ENCODE results near the gene EPAS1. TPM values are rescaled to one million over a fixed set of nuclear protein-coding genes. Genes with fewer than 3 reads are reported as not detected.

EPAS1 gene
- total RNA-seq: 100 to 1,000 TPM; 101 to 232 (median 170) TPM
- long read RNA-seq, partial matches to known transcripts: 1 of 6 reads
- long read RNA-seq, other reads (novel, unspliced or antisense): 5 of 6 reads

DNA sequence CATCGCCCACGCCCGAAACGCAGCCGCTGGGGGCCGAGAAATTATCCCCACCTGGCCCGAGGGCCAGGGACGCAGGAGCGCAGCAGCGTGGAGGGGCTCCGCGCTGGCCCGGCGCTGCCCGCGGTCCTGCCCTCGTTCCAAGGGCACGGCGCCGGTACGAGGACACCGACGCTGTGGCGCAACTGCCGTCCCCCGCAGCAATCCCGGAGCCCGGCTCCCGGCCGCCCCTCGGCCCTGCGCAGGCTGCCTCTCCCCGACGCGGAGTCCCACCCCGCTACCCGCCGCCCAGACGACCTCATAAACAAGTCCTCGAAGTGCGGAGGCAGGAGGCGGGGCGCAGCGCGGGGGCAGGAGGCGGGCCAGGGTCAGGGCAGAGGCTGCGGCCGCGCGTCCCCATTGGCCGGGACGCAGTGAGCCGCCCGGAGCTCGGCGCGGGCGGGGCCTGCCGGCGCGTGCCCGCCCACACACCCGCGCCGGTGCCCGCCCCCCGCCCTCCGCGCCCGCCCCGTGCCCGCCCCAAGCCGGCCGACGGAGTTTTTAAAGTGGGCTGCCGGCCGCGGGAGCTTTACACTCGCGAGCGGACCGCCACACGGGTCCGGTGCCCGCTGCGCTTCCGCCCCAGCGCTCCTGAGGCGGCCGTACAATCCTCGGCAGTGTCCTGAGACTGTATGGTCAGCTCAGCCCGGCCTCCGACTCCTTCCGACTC lies at the start of gene EPAS1:
EPAS1 (plus strand) TSS at position 568 of the 706 bp plus-strand sequence. CDS start 505 bp downstream, outside the sequence.
- DNase-seq: peak; percentile 98
- Histone ChIP-seq H3K4me3 (peak within 1 kb of the TSS; percentile 79 to 97 (median 91)), H3K27ac (peak within 1 kb of the TSS; percentile 94 to 99 (median 96)), H3K4me1 (peaks cover 0 to 25% (median 4%) of the 10 kb centered on the region in 4 donors), H3K9me3 (no peaks in the 10 kb centered on the region), H3K36me3 (no peaks in the 10 kb centered on the region), H3K27me3 (no peaks in the 10 kb centered on the region)
- peak; percentile 87 for TF ChIP-seq POLR2A (IDR thresholded peaks at IDR 0.05)
- TF ChIP-seq, protein P1, sequence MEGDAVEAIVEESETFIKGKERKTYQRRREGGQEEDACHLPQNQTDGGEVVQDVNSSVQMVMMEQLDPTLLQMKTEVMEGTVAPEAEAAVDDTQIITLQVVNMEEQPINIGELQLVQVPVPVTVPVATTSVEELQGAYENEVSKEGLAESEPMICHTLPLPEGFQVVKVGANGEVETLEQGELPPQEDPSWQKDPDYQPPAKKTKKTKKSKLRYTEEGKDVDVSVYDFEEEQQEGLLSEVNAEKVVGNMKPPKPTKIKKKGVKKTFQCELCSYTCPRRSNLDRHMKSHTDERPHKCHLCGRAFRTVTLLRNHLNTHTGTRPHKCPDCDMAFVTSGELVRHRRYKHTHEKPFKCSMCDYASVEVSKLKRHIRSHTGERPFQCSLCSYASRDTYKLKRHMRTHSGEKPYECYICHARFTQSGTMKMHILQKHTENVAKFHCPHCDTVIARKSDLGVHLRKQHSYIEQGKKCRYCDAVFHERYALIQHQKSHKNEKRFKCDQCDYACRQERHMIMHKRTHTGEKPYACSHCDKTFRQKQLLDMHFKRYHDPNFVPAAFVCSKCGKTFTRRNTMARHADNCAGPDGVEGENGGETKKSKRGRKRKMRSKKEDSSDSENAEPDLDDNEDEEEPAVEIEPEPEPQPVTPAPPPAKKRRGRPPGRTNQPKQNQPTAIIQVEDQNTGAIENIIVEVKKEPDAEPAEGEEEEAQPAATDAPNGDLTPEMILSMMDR (IDR thresholded peaks at IDR 0.05): no peak
- intact Hi-C loops (cut with DNase I): no loop called here
- 0% methylated on average over 21 of the region's 94 CpGs for WGBS (ENCODE audit: insufficient coverage, low coverage, low lambda C conversion rate, missing lambda C conversion rate)
- ATAC-seq: peak; percentile 63 to 83 (median 71)

DNA sequence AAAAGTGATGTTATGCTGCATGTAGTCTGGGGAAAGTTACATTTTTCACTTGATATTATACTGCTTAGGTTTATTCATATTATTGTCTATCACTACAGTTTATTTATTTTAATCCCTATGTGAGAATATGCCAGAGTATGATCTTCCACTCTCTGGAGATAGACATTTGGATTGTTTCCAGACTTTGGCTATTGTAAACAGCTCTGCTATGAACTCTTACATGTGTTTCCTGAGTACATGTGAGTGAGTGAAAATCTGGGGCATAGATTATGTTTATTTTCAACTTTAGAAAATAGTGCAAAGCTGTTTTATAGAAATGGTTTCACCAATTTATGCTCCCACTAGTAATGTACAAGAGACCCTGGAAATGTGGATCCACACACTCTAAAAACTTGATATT lies 49.0 kb upstream of the EPAS1 start:
- intact Hi-C loops (cut with DNase I): no loop called here
- H3K36me3 ChIP-seq: no peaks in the 10 kb centered on the region
- no peaks in the 10 kb centered on the region for H3K9me3 ChIP-seq
- DNase-seq (no peak), ATAC-seq (peak; percentile 77 to 87 (median 86))
- H3K27me3 ChIP-seq: no peaks in the 10 kb centered on the region
- TF ChIP-seq POLR2A (IDR thresholded peaks at IDR 0.05): no peak
- TF ChIP-seq, protein P1 (IDR thresholded peaks at IDR 0.05): no peak
- H3K27ac ChIP-seq: peak overlapping the region in 1 of 3 donors; percentile 11
- no peak overlapping the region for H3K4me3 ChIP-seq
- peaks cover 0 to 17% (median 8%) of the 10 kb centered on the region in 4 donors for H3K4me1 ChIP-seq

DNA sequence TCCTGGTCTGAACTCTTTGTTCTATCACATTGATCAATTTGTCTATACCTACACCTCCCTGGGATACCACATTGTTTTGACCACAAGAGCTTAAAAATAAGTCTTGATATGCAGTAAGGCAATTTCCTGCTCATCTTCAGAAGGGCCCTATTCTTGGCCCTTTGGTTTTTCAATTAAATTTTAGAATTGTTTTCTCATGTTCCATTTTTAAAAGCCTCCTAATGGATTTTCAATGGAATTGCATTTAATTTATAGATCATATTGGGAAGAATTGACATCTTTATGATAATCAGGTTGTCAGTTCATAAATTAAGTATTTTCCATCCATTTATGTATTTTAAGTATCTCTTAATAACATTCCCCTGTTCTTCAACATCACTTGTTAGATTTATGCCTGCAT lies 47.6 kb upstream of the EPAS1 start:
- intact Hi-C loops (cut with DNase I): no loop called here
- no peaks in the 10 kb centered on the region for H3K9me3 ChIP-seq
- H3K4me1 ChIP-seq: peaks cover 0 to 20% (median 9%) of the 10 kb centered on the region in 4 donors
- H3K36me3 ChIP-seq: no peaks in the 10 kb centered on the region
- DNase-seq: no peak
- H3K27me3 ChIP-seq: no peaks in the 10 kb centered on the region
- H3K4me3 ChIP-seq: no peak overlapping the region
- H3K27ac ChIP-seq: no peak overlapping the region
- TF ChIP-seq, protein P1 (IDR thresholded peaks at IDR 0.05): no peak
- no peak for TF ChIP-seq POLR2A (IDR thresholded peaks at IDR 0.05)
- ATAC-seq: no peak

DNA sequence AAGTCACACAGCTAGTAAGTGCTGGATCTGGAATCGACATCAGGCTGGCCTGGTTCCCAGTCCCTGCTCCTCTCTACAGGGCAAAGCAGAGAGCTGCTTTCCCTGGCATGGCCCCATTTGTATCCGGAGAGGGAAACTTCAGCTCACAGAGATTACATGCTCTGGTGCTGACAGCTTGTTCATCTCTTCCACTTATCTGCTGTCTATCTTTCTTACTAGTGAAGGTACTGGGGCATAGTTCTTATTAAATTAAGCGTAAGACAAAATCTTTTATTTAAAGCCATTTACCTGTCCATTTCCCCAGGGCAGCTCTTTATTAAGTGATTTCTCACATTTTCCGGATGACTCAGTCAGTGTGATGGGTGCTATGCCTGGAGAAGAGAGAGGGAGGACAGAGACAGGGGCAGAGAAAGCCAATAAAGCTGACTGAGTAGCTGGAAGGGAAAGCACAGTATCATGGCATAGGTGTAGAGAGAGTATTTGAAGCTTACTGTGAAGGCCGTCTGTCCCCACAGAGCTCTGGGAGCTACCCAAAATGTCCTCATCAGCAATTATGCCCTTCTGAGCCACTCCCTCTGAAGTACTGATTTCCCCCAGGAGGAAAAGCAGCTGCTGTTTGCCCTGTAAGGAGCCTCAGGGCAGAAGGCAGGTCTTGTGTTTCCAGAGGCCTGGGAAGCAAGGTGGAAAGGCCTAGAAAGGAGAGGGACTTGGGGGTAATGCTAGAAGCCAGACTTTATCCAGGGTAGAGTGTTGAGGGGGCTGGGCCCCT lies 44.1 kb upstream of the EPAS1 start:
- WGBS (ENCODE audit: insufficient coverage, low coverage, low lambda C conversion rate, missing lambda C conversion rate): 49% methylated on average over 4 of the region's 5 CpGs
- Histone ChIP-seq H3K27me3 (no peaks in the 10 kb centered on the region), H3K36me3 (no peaks in the 10 kb centered on the region), H3K4me3 (no peak overlapping the region), H3K4me1 (peaks cover 0 to 17% (median 8%) of the 10 kb centered on the region in 4 donors), H3K9me3 (no peaks in the 10 kb centered on the region), H3K27ac (peak overlapping the region in 1 of 3 donors; percentile 19)
- DNase-seq (peak; percentile 75 to 90 (median 87)), ATAC-seq (peak; percentile 77 to 86 (median 82))
- intact Hi-C loops (cut with DNase I): no loop called here
- TF ChIP-seq, protein P1 (IDR thresholded peaks at IDR 0.05): no peak
- TF ChIP-seq POLR2A (IDR thresholded peaks at IDR 0.05): no peak
